SH-SY5Y (cell line): ENCODE measurements around the gene SYPL1.

Experiments
- GATA2 ChIP-seq: IDR thresholded peaks from 2 replicates; pipeline ENCODE4 v1.6.1; 2011; ENCODE audit warnings: mild to moderate bottlenecking, low read depth, low read length
- GATA3 ChIP-seq: IDR thresholded peaks from 2 replicates; pipeline ENCODE4 v1.6.1; 2011; ENCODE audit warnings: low read depth, mild to moderate bottlenecking, low read length, moderate library complexity

DNA sequence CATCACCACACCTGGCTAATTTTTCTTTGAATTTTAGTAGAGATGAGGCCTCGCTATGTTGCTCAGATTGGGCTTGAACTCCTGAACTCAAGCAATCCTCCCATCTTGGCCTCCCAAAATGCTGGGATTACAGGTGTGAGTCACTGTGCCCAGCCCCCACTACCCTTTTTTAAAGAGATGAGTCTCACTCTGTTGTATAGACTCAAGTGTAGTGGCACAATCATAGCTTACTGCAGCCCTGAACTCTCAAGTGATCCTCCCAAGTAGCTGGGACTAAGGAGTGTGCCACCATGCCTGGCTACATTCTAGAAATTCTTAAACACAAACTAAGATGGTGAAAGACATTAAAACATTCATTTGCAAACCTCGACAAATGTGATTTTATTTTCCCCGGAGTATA is 12.6 kb downstream of the SYPL1 start:
- no peak for TF ChIP-seq GATA2
- TF ChIP-seq GATA3, result no peak
